ENCODE measurements around the gene RGS14.

DNA sequence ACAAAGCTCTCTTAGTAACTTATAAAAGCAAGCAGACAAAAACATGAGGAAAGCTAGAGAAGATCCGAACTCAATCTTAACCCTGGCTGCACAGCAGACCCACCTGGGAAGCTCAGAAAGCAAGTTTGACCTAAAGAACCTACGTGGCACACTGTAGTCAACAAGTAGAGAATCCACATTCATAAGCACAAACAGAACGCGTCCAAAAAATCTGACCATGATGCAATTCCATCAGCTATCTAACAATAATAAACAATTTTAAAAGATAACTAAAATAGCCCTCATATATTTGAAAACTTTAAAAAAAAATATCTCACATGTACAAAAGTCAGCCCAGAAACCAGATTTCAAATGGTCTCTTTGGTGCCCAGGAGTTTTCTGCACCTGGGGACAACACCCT, 10.9 kb upstream of the RGS14 start:
- no peak for TF ChIP-seq CTCF (IDR thresholded peaks at IDR 0.05; ENCODE audit: low read length)
- no peak for TF ChIP-seq EZH2 (optimal IDR thresholded peaks at IDR 0.05; ENCODE audit: low read depth, low read length)

Data from MM.1S (cell line).